Psoas muscle (tissue), 8 donors: ENCODE data around the gene F7. TPM values are rescaled to one million over a fixed set of nuclear protein-coding genes. Genes with fewer than 3 reads are reported as not detected.

Source experiments
- ATAC-seq, 4 donors: fragments of 200-7000 bp; cut with Tn5 transposase; one replicate each; pipeline ENCODE4 v1.9.1; 2020; ENCODE audit warnings: moderate library complexity in 3 of 4, mild to moderate bottlenecking in 2 of 4
- DNase-seq, 2 donors: peaks; one replicate each; pipeline ENCODE4 v3.0.0-alpha.2; 2020
- H3K27ac ChIP-seq: fragments of 200-600 bp; one replicate; pipeline ENCODE4 v1.8.0; 2022
- H3K27me3 ChIP-seq, 3 donors: fragments of 200-600 bp in 1 of 3; one replicate each; pipeline versions ENCODE4 v1.6.1 to v1.8.0; 2013 to 2022; ENCODE audit warnings: low read length in 2 of 3, mild to moderate bottlenecking in 2 of 3, moderate library complexity in 1 of 3; ENCODE audit not compliant: insufficient read depth in 3 of 3
- H3K36me3 ChIP-seq, 2 donors: fragments of 200-600 bp in 1 of 2; one replicate each; pipeline versions ENCODE4 v1.6.1 to v1.8.0; 2013 to 2022; ENCODE audit warnings: low read depth in 1 of 2, mild to moderate bottlenecking in 1 of 2, moderate library complexity in 1 of 2; ENCODE audit not compliant: insufficient read depth in 1 of 2
- H3K4me1 ChIP-seq: fragments of 200-600 bp; one replicate; pipeline ENCODE4 v1.8.0; 2022
- H3K4me3 ChIP-seq: fragments of 200-600 bp; one replicate; pipeline ENCODE4 v1.8.0; 2022; ENCODE audit warnings: mild to moderate bottlenecking
- H3K9me3 ChIP-seq: fragments of 200-600 bp; one replicate; pipeline ENCODE4 v1.8.0; 2022
- WGBS, 3 donors: extraction: QIAGEN DNeasy Blood & Tissue Kit; methylation state at CpG; one replicate each; pipeline versions ENCODE4 v1.1.6 to v1.1.7; 2013; 5-methylcytosine and 5-hydroxymethylcytosine counted together
- intact Hi-C, 2 donors: fragments of 100-400 bp; cut with DNase I; formaldehyde crosslinking; loops; one replicate each; pipeline versions ENCODE4 v1.11.0 to v1.14.2; 2022
- polyA plus RNA-seq, 3 donors: library from polyadenylated mRNA; stranded (reverse); fragments of 200-250 nt; gene quantifications; one replicate each; pipeline ENCODE4 v1.2.3, GENCODE V29; 2013
- total RNA-seq, 4 donors: library from RNA; stranded (reverse); fragmentation: NEBNext Ultra II Directional in 2 of 4; extraction: Animal tissue kit (Norgen Biotek cat#: 25700) in 2 of 4; gene quantifications; one replicate each; pipeline versions ENCODE4 v1.2.1 to v1.2.4, GENCODE V29; 2021 to 2023
- TF ChIP-seq, protein P1 (sequence below): fragments of 200-600 bp; IDR thresholded peaks from one replicate; pipeline ENCODE4 v1.8.0; 2022; ENCODE audit warnings: antibody characterized with exemption
- donor health status: healthy with polysubstance abuse.
- donor health status: DM: no; HTN: no; CAD: no; lungs with moderate emphysema.
- donor health status: Bipolar disorder and iron deficiency.
- donor health status: healthy.
- donor health status: DM: yes; HTN: yes; CAD: no.
- donor health status: DM: no; HTN: no; CAD: no.
- donor health status: DM: no; HTN: no; CAD: no.
- donor health status: DM: yes; HTN: yes; CAD: no.

Gene F7
- total and polyA plus RNA-seq, 7 donors = 0.08 to 0.20 (median 0.10) TPM; not detected in 4

DNA sequence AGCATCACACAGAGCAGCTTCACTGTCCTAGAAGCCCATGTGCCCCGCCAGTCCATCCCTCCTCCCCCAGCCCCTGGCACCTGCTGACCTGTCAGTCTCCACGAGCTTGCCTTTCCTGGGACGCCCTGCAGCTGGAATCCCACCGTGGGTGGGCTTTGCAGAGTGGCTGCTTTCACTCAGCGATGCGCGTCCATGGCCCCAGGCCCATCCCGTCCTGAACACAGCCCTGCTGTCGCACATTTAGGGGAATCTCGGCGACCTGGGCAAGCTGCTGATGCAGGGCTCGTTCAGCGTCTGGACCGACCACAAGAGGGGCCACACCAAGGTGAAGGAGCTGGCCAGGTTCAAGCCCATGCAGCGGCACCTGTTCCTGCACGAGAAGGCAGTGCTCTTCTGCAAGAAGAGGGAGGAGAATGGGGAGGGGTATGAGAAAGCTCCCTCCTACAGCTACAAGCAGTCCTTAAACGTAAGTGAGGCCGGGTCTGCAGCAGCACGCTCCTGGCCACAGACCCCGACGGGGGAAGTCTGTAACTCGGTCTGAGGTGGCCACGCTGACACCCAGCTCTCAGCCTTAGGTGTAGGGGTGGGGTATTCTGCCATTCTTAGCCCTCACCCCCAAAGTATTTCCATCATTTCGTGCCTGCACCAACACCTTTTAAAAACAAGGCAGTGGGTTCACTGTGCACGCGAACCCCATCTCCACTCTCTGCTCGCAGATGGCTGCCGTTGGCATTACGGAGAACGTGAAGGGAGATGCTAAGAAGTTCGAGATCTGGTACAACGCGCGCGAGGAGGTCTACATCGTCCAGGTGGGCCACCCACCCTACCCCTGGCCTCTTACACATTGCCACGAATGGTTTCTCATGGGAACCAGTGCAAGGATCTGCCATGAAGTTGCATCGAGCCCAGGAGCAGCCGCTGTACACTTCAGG, 18.3 kb upstream of the F7 start:
- Histone ChIP-seq H3K9me3 (no peaks in the 10 kb centered on the region), H3K27ac (no peak overlapping the region), H3K27me3 (no peaks in the 10 kb centered on the region), H3K36me3 (peaks cover 0 to 3% of the 10 kb centered on the region in 2 donors), H3K4me1 (no peaks in the 10 kb centered on the region), H3K4me3 (no peak overlapping the region)
- TF ChIP-seq, protein P1, sequence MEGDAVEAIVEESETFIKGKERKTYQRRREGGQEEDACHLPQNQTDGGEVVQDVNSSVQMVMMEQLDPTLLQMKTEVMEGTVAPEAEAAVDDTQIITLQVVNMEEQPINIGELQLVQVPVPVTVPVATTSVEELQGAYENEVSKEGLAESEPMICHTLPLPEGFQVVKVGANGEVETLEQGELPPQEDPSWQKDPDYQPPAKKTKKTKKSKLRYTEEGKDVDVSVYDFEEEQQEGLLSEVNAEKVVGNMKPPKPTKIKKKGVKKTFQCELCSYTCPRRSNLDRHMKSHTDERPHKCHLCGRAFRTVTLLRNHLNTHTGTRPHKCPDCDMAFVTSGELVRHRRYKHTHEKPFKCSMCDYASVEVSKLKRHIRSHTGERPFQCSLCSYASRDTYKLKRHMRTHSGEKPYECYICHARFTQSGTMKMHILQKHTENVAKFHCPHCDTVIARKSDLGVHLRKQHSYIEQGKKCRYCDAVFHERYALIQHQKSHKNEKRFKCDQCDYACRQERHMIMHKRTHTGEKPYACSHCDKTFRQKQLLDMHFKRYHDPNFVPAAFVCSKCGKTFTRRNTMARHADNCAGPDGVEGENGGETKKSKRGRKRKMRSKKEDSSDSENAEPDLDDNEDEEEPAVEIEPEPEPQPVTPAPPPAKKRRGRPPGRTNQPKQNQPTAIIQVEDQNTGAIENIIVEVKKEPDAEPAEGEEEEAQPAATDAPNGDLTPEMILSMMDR = no peak
- ATAC-seq (no peak), DNase-seq (peak in 1 of 2 donors; percentile 41)
- intact Hi-C loops = no loop called here
- 85 to 88% (median 87%) methylated on average over 39 of the region's 39 CpGs for WGBS, 3 donors

DNA sequence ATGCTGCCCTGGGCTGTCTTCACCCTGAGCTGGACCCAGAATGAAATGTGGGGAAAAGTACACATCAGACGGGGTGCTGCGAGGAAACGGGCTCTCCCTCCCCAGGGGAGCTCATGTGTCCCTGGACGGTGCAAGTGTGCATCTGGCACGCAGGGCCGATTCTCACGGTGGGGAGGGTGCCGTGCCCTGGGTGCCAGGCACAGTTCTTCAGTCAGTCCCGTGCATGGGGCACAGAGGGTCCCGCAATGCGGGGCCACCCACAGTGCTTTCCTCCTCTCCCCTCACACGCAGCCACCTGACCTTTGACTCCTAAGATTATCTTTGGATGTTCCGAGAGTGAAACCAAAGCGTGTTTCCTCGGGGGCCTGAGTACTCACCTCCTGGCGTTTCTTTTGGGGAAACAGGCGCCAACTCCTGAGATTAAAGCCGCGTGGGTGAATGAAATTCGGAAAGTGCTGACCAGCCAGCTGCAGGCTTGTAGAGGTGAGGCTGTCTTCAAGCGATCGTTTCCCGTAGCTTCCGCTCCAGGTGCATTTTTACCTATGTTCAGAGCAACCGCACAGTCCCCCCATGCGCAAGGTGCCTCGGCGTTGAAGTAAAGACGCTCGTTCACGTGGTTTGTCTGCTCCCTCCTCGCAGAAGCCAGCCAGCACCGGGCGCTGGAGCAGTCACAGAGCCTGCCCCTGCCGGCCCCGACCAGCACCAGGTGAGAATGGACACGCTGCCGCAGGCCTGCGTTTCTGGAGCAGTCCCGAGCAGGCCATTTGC, 17.5 kb upstream of the F7 start:
- ATAC-seq (no peak), DNase-seq (peak in 1 of 2 donors; percentile 39)
- 85 to 91% (median 88%) methylated on average over 40 of the region's 40 CpGs for WGBS, 3 donors

DNA sequence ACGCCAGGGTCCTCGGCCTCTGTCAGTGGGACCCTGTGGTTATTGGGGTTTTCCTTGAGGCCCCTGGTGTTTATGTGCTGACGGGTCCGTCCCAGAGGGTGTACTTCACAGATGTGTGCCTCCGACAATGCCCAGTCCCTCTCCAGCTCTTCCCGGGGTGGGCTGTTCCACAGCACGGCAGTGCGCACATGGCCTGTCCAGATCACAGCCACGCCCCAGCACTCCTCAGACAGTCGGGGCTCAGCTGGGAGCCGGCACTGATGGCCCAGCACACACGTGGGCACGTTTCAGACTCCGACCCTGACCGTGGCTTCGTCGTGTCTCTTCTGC, 16.9 kb upstream of the F7 start:
- intact Hi-C loops = no loop called here

More for the DNA sequence above, 17.5 kb upstream of the F7 start:
- TF ChIP-seq, protein P1 = no peak
- H3K4me3 ChIP-seq = no peak overlapping the region
- H3K4me1 ChIP-seq = no peaks in the 10 kb centered on the region
- intact Hi-C loops = no loop called here
- no peaks in the 10 kb centered on the region for H3K27me3 ChIP-seq
- H3K9me3 ChIP-seq = no peaks in the 10 kb centered on the region
- no peak overlapping the region for H3K27ac ChIP-seq
- peaks cover 0 to 3% of the 10 kb centered on the region in 2 donors for H3K36me3 ChIP-seq

DNA sequence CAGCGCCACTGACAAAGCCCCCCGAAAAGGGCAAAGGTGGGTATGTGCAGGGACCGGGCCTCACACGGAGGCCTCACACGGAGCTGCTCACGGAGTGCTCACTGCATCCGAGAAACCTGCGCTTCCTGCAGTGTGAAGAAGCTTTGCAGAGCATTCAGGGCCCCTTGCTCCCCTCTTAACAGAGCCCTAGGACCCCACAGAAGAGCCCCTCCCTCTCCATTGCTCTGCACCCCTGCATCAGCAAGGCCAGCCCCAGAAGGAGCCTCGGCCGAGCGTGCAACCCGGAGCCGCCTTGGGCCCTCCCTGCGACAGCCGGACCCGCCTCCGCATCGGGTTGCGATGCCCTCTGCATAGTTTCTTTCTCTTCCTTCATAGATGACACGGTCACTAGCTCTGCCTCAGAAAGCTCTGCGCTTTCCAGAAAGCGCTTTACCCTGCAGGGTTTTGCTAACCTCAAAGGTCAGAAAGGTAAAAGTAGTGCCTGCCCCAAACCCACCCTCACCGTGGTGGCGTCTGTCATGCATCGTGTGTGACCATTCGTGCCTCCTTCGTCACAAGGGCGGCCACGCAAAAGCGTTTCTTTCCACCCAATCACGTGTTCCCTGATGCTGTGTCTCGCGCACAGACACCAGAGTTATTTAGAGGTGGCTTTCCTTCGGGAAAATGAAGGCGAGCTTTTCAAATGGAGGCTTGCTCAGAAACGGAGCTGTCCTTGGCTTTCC, 15.7 kb upstream of the F7 start:
- TF ChIP-seq, protein P1 = no peak
- ATAC-seq (no peak), DNase-seq (peak in 1 of 2 donors; percentile 32)
- H3K4me3 ChIP-seq = no peak overlapping the region
- no peaks in the 10 kb centered on the region for H3K4me1 ChIP-seq
- no peak overlapping the region for H3K27ac ChIP-seq
- no peaks in the 10 kb centered on the region for H3K9me3 ChIP-seq
- intact Hi-C loops = no loop called here
- 83 to 84% (median 84%) methylated on average over 35 to 36 of the region's 36 CpGs for WGBS, 3 donors
- peaks cover 0 to 2% (median 0%) of the 10 kb centered on the region in 3 donors for H3K27me3 ChIP-seq
- H3K36me3 ChIP-seq = peaks cover 0 to 3% of the 10 kb centered on the region in 2 donors

More for the DNA sequence above, 16.9 kb upstream of the F7 start:
- WGBS, 3 donors = 85 to 88% (median 88%) methylated on average over 17 of the region's 17 CpGs
- H3K27ac ChIP-seq = no peak overlapping the region
- TF ChIP-seq, protein P1 = no peak
- H3K4me3 ChIP-seq = no peak overlapping the region
- H3K9me3 ChIP-seq = no peaks in the 10 kb centered on the region
- ATAC-seq (no peak), DNase-seq (peak in 1 of 2 donors; percentile 21)
- H3K36me3 ChIP-seq = peaks cover 0 to 3% of the 10 kb centered on the region in 2 donors
- H3K27me3 ChIP-seq = no peaks in the 10 kb centered on the region
- no peaks in the 10 kb centered on the region for H3K4me1 ChIP-seq
